NOMO-1 treated with DMSO at 0.1 percent for 48 hours (cell line): Measurements from ENCODE around the gene STX1A.
A peak's percentile ranks its signal among the peaks of the same experiment; 100 is the strongest.
"Not testable (repeated sequence)": the region's sequence is repeated elsewhere in the genome, so short reads cannot be mapped to it uniquely, and the experiment has no call there.

ENCODE experiments used
- DNase-seq: peaks from one replicate; lab custom pipeline; 2025; ENCODE audit not compliant: unreplicated experiment; lab: John Stamatoyannopoulos, UW

STX1A gene

GRCh38 chr7:73683788-73684693, 35.4 kb downstream of the STX1A start:
- no peak for DNase-seq

- peak; percentile 100 for DNase-seq
Measured at GRCh38 chr7:73683056-73683787, 36.2 kb downstream of the STX1A start, which contains the start of the genes BUD23 and DNAJC30. TSS of gene BUD23 (plus strand) at chr7:73683597. CDS start at chr7:73683626, 29 bp downstream. TSS of gene DNAJC30 (minus strand) at chr7:73683453. CDS start at chr7:73683423, 30 bp downstream.

- no peak for DNase-seq
Measured at GRCh38 chr7:73682745-73683055, 36.8 kb downstream of the STX1A start.

- DNase-seq: no peak
Measured at GRCh38 chr7:73681031-73681430, 38.4 kb downstream of the STX1A start.

- DNase-seq: no peak
Measured at GRCh38 chr7:73680501-73680900, 39.0 kb downstream of the STX1A start.

- DNase-seq: no peak
Measured at GRCh38 chr7:73679709-73680108, 39.8 kb downstream of the STX1A start.

GRCh38 chr7:73678862-73679261, 40.6 kb downstream of the STX1A start:
- no peak for DNase-seq

GRCh38 chr7:73676062-73676461, 43.4 kb downstream of the STX1A start:
- DNase-seq: not testable (repeated sequence)

- no peak for DNase-seq
Measured at GRCh38 chr7:73674468-73675124, 44.9 kb downstream of the STX1A start.

- no peak for DNase-seq
Measured at GRCh38 chr7:73671857-73672445, 47.5 kb downstream of the STX1A start.

- no peak for DNase-seq
Measured at GRCh38 chr7:73671322-73671661, 48.2 kb downstream of the STX1A start.

- no peak for DNase-seq
Measured at GRCh38 chr7:73669858-73670385, 49.5 kb downstream of the STX1A start.

- no peak for DNase-seq
Measured at GRCh38 chr7:73669288-73669701, 50.2 kb downstream of the STX1A start.

- no peak for DNase-seq
Measured at GRCh38 chr7:73668886-73669230, 50.6 kb downstream of the STX1A start.

GRCh38 chr7:73668103-73668885, 51.2 kb downstream of the STX1A start:
- no peak for DNase-seq

- peak; percentile 98 for DNase-seq
Measured at GRCh38 chr7:73667344-73668102, 51.9 kb downstream of the STX1A start, which contains the start of gene VPS37D. TSS of gene VPS37D (plus strand) at chr7:73667831. CDS start at chr7:73667959, 128 bp downstream.

GRCh38 chr7:73663033-73663432, 56.4 kb downstream of the STX1A start:
- no peak for DNase-seq

GRCh38 chr7:73660594-73660993, 58.9 kb downstream of the STX1A start:
- not testable (repeated sequence) for DNase-seq

- no peak for DNase-seq
Measured at GRCh38 chr7:73659983-73660382, 59.5 kb downstream of the STX1A start.
